Upper lobe of right lung (tissue), 1 donor: ENCODE results near the gene TLE2. TPM values are rescaled to one million over a fixed set of nuclear protein-coding genes. Genes with fewer than 3 reads are reported as not detected.
"Not testable (repeated sequence)": the region's sequence is repeated elsewhere in the genome, so short reads cannot be mapped to it uniquely, and the experiment has no call there.

Source experiments
- ATAC-seq: fragments of 200-7000 bp; cut with Tn5 transposase; one replicate; pipeline ENCODE4 v1.9.1; 2020; ENCODE audit warnings: mild to moderate bottlenecking, moderate library complexity
- DNase-seq: peaks from one replicate; pipeline ENCODE4 v3.0.0-alpha.2; 2020
- H3K27ac ChIP-seq: fragments of 200-600 bp; one replicate; pipeline ENCODE4 v1.8.0; 2022
- H3K27me3 ChIP-seq: fragments of 200-600 bp; one replicate; pipeline ENCODE4 v1.8.0; 2022; ENCODE audit warnings: mild to moderate bottlenecking
- H3K36me3 ChIP-seq: fragments of 200-600 bp; one replicate; pipeline ENCODE4 v1.8.0; 2022
- H3K4me1 ChIP-seq: fragments of 200-600 bp; one replicate; pipeline ENCODE4 v1.8.0; 2022
- H3K4me3 ChIP-seq: fragments of 200-600 bp; one replicate; pipeline ENCODE4 v1.8.0; 2022; ENCODE audit warnings: mild to moderate bottlenecking
- H3K9me3 ChIP-seq: fragments of 200-600 bp; one replicate; pipeline ENCODE4 v1.8.0; 2022
- intact Hi-C: fragments of 100-400 bp; cut with DNase I; formaldehyde crosslinking; loops from one replicate; pipeline ENCODE4 v1.11.0; 2022
- total RNA-seq: library from RNA; stranded (reverse); fragmentation: NEBNext Ultra II Directional; extraction: Animal tissue kit (Norgen Biotek cat#: 25700); gene quantifications from one replicate; pipeline ENCODE4 v1.2.1, GENCODE V29; 2021
- TF ChIP-seq, protein P1 (sequence below): fragments of 200-600 bp; IDR thresholded peaks from one replicate; pipeline ENCODE4 v1.8.0; 2022; ENCODE audit warnings: antibody characterized with exemption
- donor health status: DM: no; HTN: yes; CAD: no; lungs with severe emphysema.

The TLE2 gene
- total RNA-seq, 1 donor from 2014 or later, result 58.6 TPM

DNA sequence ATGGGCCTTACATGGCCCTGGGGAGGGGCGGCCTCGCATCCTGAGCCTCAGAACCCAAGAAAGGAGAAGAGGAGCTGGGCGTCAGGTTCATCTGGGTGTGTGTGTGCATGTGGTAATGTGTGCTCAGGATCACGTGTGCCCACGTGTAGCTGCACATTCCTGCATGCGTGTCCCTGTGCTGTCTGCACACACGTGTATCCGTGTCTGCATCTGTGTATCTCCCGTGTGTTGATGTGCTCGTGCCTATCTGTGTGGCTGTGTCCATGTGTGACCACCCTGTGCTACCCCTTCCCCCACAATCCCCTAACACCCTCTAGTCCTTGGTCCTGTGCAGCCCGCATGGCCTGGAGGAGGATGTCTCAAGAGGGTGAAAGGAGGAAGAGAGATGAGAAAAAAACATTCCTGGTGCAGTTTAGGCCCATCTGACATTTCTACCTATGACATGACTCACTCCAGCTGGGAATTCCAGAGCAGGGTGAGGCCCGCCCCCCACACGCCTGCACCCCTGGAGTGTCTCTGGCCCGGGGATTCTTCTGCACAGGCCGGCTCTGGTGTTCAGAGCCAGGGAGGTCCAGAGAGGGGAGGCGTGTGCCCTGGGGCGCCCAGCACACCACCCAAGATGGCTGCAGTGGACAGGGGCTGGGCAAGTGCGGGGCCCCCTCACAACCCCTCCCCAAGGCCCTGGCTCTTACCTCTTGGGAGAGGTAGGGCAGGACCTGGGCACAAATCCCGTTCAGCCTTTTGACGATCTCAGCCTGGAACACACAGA is 26.1 kb upstream of the TLE2 start:
- intact Hi-C loops, result no loop called here
- ATAC-seq (peak; percentile 20), DNase-seq (no peak)
- TF ChIP-seq, protein P1, sequence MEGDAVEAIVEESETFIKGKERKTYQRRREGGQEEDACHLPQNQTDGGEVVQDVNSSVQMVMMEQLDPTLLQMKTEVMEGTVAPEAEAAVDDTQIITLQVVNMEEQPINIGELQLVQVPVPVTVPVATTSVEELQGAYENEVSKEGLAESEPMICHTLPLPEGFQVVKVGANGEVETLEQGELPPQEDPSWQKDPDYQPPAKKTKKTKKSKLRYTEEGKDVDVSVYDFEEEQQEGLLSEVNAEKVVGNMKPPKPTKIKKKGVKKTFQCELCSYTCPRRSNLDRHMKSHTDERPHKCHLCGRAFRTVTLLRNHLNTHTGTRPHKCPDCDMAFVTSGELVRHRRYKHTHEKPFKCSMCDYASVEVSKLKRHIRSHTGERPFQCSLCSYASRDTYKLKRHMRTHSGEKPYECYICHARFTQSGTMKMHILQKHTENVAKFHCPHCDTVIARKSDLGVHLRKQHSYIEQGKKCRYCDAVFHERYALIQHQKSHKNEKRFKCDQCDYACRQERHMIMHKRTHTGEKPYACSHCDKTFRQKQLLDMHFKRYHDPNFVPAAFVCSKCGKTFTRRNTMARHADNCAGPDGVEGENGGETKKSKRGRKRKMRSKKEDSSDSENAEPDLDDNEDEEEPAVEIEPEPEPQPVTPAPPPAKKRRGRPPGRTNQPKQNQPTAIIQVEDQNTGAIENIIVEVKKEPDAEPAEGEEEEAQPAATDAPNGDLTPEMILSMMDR, result no peak
- H3K4me3 ChIP-seq, result no peak overlapping the region
- H3K27ac ChIP-seq, result no peak overlapping the region
- H3K36me3 ChIP-seq, result peaks cover 67% of the 10 kb centered on the region
- peaks cover 34% of the 10 kb centered on the region for H3K4me1 ChIP-seq
- H3K9me3 ChIP-seq, result no peaks in the 10 kb centered on the region
- no peaks in the 10 kb centered on the region for H3K27me3 ChIP-seq

DNA sequence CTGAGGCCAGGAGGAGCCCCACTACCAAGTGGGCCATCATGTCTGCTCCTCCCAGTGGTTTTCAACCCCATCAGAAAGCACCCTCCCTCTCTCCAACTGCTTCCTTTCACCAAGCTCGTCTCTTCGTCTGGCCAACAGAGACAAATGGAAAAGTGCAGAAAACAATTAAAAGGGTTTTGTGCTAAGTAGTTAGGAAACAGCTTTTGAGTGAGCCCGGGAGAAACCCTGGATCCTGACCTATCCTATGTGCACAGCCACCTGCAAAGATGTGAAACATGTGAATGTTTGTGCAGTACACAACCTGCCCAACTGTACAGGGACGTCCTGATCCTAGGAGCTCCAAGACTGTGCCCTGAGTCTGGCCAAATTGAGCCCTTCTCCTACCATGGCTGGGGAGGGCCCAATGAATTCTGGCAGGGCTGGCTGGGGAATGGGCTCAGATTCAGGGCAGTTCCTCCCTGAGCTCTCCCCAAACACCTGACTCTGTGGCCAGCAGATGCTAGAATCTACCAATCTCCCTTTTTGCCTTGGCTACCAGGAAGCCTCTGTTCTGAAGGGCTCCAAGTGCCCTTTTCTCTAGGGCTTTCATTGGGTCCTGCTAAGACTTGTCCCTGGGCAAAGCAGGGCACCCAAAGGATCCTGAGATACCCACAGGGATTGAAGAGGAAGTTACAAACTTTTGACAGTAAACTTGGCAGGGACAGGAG is 25.3 kb upstream of the TLE2 start:
- peaks cover 60% of the 10 kb centered on the region for H3K36me3 ChIP-seq
- no peak for DNase-seq
- TF ChIP-seq, protein P1, result no peak
- no peak overlapping the region for H3K4me3 ChIP-seq
- peaks cover 28% of the 10 kb centered on the region for H3K4me1 ChIP-seq
- ATAC-seq, result no peak
- intact Hi-C loops, result no loop called here
- no peaks in the 10 kb centered on the region for H3K27me3 ChIP-seq
- no peak overlapping the region for H3K27ac ChIP-seq
- no peaks in the 10 kb centered on the region for H3K9me3 ChIP-seq

DNA sequence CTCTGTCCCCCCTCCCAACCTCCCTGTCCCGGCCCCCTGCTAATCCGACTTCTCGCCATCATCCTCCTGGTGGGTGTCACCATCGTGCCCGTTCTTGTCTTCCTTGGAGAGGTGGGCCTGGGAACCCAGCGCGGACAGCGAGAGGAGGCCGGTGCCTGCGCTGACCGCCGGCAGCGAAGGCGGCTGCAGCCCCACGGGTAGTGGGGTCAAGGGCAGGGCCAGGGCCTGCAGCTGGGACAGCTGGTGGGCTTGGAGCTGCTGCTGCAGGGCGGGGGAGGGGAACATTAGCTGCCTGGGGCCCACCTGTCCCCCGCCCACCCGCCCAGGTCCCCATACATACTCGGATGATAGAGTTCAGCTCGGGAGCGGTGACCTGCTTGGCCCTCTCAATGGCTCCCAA is 24.7 kb upstream of the TLE2 start:
- intact Hi-C loops, result no loop called here
- peaks cover 54% of the 10 kb centered on the region for H3K36me3 ChIP-seq
- no peak overlapping the region for H3K27ac ChIP-seq
- ATAC-seq (no peak), DNase-seq (peak; percentile 40)
- TF ChIP-seq, protein P1, result no peak
- no peaks in the 10 kb centered on the region for H3K27me3 ChIP-seq
- no peak overlapping the region for H3K4me3 ChIP-seq
- H3K4me1 ChIP-seq, result peaks cover 25% of the 10 kb centered on the region
- no peaks in the 10 kb centered on the region for H3K9me3 ChIP-seq

DNA sequence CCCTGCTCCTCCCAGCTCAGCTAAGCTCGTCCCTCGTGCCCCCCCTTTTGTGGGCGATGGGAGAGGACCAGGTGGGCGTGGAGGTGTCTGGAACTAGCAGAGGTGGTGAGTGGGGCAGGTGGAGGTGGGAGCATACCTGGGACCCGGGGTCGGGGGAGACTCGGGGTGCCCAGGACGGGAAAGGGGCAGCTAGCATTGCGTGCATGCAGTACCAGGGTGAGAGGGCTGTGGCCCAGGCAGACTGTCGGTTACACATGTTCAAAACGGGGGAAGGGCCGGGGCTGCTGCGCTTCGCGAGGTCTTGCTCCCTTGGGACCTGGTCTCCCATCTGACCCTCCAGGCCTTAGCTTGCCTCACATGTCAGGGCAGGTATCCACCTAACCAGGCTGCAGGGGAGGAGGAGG is 24.1 kb upstream of the TLE2 start:
- Histone ChIP-seq H3K4me3 (no peak overlapping the region), H3K27me3 (no peaks in the 10 kb centered on the region), H3K27ac (no peak overlapping the region), H3K4me1 (peaks cover 20% of the 10 kb centered on the region), H3K9me3 (no peaks in the 10 kb centered on the region), H3K36me3 (peaks cover 48% of the 10 kb centered on the region)
- TF ChIP-seq, protein P1, result no peak
- intact Hi-C loops, result no loop called here
- DNase-seq (peak; percentile 63), ATAC-seq (no peak)

DNA sequence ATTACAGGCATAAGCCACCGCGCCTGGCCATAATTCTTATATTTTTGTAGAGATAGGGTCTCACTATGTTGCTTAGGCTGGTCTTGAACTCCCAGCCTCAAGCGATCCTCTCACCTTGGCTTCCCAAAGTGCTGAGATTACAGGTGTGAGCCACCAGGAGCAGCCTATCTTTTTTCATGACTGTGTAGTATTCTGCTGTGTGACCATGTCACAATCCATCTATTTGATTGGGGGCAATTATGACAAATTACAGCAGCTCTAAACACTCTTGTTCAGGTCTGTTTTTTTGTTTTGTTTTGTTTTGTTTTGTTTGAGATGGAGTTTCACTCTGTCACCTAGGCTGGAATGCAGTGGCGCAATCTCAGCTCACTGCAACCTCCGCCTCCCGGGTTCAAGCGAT is 20.9 kb upstream of the TLE2 start:
- H3K27me3 ChIP-seq, ATAC-seq, H3K9me3 ChIP-seq, intact Hi-C loops, H3K4me3 ChIP-seq, H3K27ac ChIP-seq, DNase-seq: not testable (repeated sequence)
- Histone ChIP-seq H3K36me3 (peaks cover 20% of the 10 kb centered on the region), H3K4me1 (peaks cover 12% of the 10 kb centered on the region)

- Histone ChIP-seq H3K27me3 (no peaks in the 10 kb centered on the region), H3K9me3 (no peaks in the 10 kb centered on the region), H3K4me3 (no peak overlapping the region), H3K36me3 (peaks cover 10% of the 10 kb centered on the region), H3K27ac (no peak overlapping the region), H3K4me1 (peaks cover 12% of the 10 kb centered on the region)
- ATAC-seq (no peak), DNase-seq (no peak)
- intact Hi-C loops, result no loop called here
- TF ChIP-seq, protein P1, result no peak
These were observed 20.0 kb upstream of the TLE2 start for GRCh38 chr19:3049089-3049488.
